Panc1 (cell line): ENCODE measurements around the gene TSSC4. TPM values are rescaled to one million over a fixed set of nuclear protein-coding genes. Genes with fewer than 3 reads are reported as not detected.

Experiments used
- ATAC-seq: fragments of 200-7000 bp; cut with Tn5 transposase; 2 replicates; pipeline ENCODE4 v1.9.1; 2020; ENCODE audit warnings: mild to moderate bottlenecking, moderate library complexity
- BruUV-seq: library from RNA; stranded (reverse); fragments of 400-500 nt; replicated peaks from 2 replicates; lab custom pipeline; 2021; lab: Mats Ljungman, UMichigan
- CTCF ChIA-PET: fragments of 300-600 bp; sonication (Branson Sonifier 250); formaldehyde crosslinking; loops from one replicate; lab custom pipeline; 2022; ENCODE audit warnings: antibody characterized with exemption; lab: Charles Lee
- POLR2A ChIA-PET: fragments of 300-600 bp; sonication (Branson Sonifier 250); formaldehyde crosslinking; loops from one replicate; lab custom pipeline; 2022; ENCODE audit warnings: antibody characterized with exemption; lab: Charles Lee
- DNase-seq: peaks from one replicate; pipeline ENCODE4 v3.0.0-alpha.2; 2010; ENCODE audit warnings: low read depth, low spot score
- H3K27ac ChIP-seq: 2 replicates; pipeline ENCODE4 v1.5.1; 2011; ENCODE audit warnings: mild to moderate bottlenecking, low read length, inconsistent platforms
- H3K27me3 ChIP-seq: fragments of 200-500 bp; sonication (Bioruptor generic); 2 replicates; pipeline ENCODE4 v1.6.0; 2014; ENCODE audit warnings: low read length, inconsistent platforms; ENCODE audit not compliant: control insufficient read depth, insufficient read depth
- H3K36me3 ChIP-seq: fragments of 200-500 bp; sonication (Bioruptor generic); 2 replicates; pipeline ENCODE4 v1.5.1; 2014; ENCODE audit warnings: inconsistent platforms, mild to moderate bottlenecking, low read length, moderate library complexity; ENCODE audit not compliant: control insufficient read depth, insufficient read depth
- H3K4me1 ChIP-seq: 2 replicates; pipeline ENCODE4 v1.5.1; 2011; ENCODE audit warnings: inconsistent platforms, mild to moderate bottlenecking, low read length, moderate library complexity; ENCODE audit not compliant: control insufficient read depth, insufficient read depth
- H3K4me3 ChIP-seq, 2 experiments: 2 replicates each; pipeline ENCODE4 v1.5.1; 2011 to 2012; ENCODE audit warnings: low read depth in 2 of 2, low read length in 2 of 2, mild to moderate bottlenecking in 2 of 2, inconsistent platforms in 1 of 2, moderate library complexity in 1 of 2
- H3K9me3 ChIP-seq: fragments of 200-500 bp; sonication (Bioruptor generic); 2 replicates; pipeline ENCODE4 v1.5.1; 2014; ENCODE audit warnings: low read depth, mild to moderate bottlenecking, inconsistent platforms, low read length, moderate library complexity; ENCODE audit not compliant: control insufficient read depth, insufficient read depth
- POLR2AphosphoS5 ChIP-seq: IDR thresholded peaks from 2 replicates; pipeline ENCODE4 v1.6.1; 2012; ENCODE audit warnings: mild to moderate bottlenecking, low read depth, low read length, moderate library complexity
- SIN3A ChIP-seq: IDR thresholded peaks from 2 replicates; pipeline ENCODE4 v1.6.1; 2012; ENCODE audit warnings: low read depth, mild to moderate bottlenecking, low read length, moderate library complexity, borderline replicate concordance; ENCODE audit not compliant: insufficient read depth
- TCF7L2 ChIP-seq: IDR thresholded peaks from 2 replicates; pipeline ENCODE4 v1.6.1; 2011; ENCODE audit warnings: mild to moderate bottlenecking, low read depth, low read length, inconsistent platforms
- in situ Hi-C: cut with HindIII; loops from 2 replicates; pipeline ENCODE4 v1.10.0; 2016; ENCODE audit warnings: low sequenced_read_pairs, low pct_unique_long_range_greater_than_20kb
- intact Hi-C: fragments of 100-400 bp; cut with micrococcal nuclease; formaldehyde crosslinking; loops from one replicate; pipeline ENCODE4 v1.10.0; 2022; ENCODE audit not compliant: unreplicated experiment
- total RNA-seq: library from RNA; stranded (reverse); gene quantifications from one replicate; pipeline ENCODE4 v1.2.1, GENCODE V29; 2021; ENCODE audit not compliant: unreplicated experiment
- TF ChIP-seq, protein P1 (sequence below): fragments of 450-650 bp; IDR thresholded peaks from 2 replicates; pipeline ENCODE4 v1.5.1; 2017; ENCODE audit warnings: mild to moderate bottlenecking
- TF ChIP-seq, protein P2 (sequence below), 2 experiments: IDR thresholded peaks; 2 replicates each; pipeline ENCODE4 v1.6.1; 2011 to 2012; ENCODE audit warnings: low read depth in 2 of 2, control low read depth in 1 of 2, low read length in 1 of 2, mild to moderate bottlenecking in 1 of 2, moderate library complexity in 1 of 2; ENCODE audit not compliant: insufficient read depth in 1 of 2

The TSSC4 gene
- total RNA-seq, 1 experiment from 2014 or later: 132 TPM

DNA sequence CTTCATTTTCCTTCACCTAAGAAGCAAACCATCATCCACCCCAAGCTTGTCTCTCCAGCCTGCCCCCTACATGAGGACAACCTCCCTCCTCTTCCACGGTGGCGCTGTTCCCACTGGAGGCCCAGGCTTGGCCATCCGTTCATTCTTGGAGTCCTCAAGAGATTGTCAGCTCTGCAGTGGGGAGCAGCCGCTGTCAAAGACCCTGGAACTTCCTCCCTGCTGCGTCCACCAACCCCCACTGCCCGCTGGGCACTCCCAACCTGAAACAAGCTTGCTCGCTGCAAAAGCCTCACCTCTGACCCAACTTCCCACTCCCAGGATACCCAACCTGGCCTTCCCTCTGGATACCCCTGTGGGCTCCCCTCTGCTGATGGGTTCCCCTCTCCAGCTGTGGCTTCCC is 33.8 kb upstream of the TSSC4 start:
- H3K4me3 ChIP-seq: no peak overlapping the region
- BruUV-seq: no TSS peak

DNA sequence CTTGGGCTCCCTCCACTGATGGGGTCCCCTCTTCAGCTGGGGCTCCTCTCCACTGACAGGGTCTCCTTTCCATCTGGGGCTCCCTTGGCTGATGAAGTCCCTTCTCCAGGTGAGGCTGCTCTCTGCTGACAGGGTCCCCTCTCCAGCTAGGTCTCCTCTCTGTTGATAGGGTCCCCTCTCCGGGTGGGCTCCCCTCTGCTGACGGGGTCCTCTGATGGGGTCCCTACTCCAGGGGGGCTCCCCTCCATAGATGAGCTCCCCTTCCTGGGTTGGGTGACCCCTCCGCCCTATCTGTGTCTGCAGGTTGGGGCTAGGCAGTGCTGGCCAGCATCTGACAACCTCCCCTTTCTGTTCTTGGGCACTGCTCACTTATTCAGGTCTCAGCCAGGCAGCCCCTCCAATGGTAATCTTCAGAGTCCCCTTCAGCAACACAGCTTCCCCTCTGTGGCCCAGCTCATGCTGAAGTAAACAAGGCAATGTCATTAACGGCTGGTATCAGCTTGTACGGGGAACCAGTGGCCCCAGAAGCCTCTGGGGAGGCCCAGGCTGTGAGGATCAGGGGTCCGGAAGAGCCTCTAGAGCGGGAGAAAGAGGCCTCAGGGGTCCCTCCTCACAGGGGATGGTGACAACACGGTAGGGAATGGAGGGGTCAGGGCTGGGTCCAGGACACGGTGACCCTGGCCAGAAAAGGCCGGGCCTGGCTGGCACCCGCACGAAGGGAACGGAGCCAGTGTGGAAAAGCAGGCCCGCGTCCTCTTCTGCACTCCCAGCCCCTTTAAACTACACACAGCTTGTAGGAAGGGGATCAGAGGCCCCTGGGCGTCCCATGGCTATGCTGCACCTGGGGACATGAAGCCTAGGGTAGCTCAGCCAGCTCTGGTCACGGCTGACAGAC is 33.0 kb upstream of the TSSC4 start:
- Histone ChIP-seq H3K9me3 (no peaks in the 10 kb centered on the region), H3K36me3 (no peaks in the 10 kb centered on the region), H3K27me3 (no peaks in the 10 kb centered on the region), H3K4me1 (no peaks in the 10 kb centered on the region), H3K27ac (no peak overlapping the region), H3K4me3 (no peak overlapping the region)
- POLR2A ChIA-PET: interaction anchor here (1.5 kb wide), 1 partner anchor 9 kb away, joined by 8 read pairs; the partner anchor contains the start of gene CD81
- DNase-seq (no peak), ATAC-seq (no peak)
- TF ChIP-seq POLR2AphosphoS5: no peak
- TF ChIP-seq, protein P1, sequence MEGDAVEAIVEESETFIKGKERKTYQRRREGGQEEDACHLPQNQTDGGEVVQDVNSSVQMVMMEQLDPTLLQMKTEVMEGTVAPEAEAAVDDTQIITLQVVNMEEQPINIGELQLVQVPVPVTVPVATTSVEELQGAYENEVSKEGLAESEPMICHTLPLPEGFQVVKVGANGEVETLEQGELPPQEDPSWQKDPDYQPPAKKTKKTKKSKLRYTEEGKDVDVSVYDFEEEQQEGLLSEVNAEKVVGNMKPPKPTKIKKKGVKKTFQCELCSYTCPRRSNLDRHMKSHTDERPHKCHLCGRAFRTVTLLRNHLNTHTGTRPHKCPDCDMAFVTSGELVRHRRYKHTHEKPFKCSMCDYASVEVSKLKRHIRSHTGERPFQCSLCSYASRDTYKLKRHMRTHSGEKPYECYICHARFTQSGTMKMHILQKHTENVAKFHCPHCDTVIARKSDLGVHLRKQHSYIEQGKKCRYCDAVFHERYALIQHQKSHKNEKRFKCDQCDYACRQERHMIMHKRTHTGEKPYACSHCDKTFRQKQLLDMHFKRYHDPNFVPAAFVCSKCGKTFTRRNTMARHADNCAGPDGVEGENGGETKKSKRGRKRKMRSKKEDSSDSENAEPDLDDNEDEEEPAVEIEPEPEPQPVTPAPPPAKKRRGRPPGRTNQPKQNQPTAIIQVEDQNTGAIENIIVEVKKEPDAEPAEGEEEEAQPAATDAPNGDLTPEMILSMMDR: no peak
- TF ChIP-seq, protein P2, sequence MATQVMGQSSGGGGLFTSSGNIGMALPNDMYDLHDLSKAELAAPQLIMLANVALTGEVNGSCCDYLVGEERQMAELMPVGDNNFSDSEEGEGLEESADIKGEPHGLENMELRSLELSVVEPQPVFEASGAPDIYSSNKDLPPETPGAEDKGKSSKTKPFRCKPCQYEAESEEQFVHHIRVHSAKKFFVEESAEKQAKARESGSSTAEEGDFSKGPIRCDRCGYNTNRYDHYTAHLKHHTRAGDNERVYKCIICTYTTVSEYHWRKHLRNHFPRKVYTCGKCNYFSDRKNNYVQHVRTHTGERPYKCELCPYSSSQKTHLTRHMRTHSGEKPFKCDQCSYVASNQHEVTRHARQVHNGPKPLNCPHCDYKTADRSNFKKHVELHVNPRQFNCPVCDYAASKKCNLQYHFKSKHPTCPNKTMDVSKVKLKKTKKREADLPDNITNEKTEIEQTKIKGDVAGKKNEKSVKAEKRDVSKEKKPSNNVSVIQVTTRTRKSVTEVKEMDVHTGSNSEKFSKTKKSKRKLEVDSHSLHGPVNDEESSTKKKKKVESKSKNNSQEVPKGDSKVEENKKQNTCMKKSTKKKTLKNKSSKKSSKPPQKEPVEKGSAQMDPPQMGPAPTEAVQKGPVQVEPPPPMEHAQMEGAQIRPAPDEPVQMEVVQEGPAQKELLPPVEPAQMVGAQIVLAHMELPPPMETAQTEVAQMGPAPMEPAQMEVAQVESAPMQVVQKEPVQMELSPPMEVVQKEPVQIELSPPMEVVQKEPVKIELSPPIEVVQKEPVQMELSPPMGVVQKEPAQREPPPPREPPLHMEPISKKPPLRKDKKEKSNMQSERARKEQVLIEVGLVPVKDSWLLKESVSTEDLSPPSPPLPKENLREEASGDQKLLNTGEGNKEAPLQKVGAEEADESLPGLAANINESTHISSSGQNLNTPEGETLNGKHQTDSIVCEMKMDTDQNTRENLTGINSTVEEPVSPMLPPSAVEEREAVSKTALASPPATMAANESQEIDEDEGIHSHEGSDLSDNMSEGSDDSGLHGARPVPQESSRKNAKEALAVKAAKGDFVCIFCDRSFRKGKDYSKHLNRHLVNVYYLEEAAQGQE (IDR thresholded peaks at IDR 0.05; ENCODE audit: insufficient read depth in 1 of 2, low read depth in 2 of 2, low read length in 1 of 2): no peak
- TF ChIP-seq TCF7L2: no peak
- no peak for TF ChIP-seq SIN3A
- CTCF ChIA-PET: interaction anchor here (0.6 kb wide), 3 partner anchors 23 to 62 kb away, joined by 3 read pairs; no protein-coding TSS in a partner anchor
- in situ Hi-C loops (no loop called here), intact Hi-C loops (no loop called here)
- no TSS peak for BruUV-seq

More for the DNA sequence above, 33.8 kb upstream of the TSSC4 start:
- Histone ChIP-seq H3K36me3 (no peaks in the 10 kb centered on the region), H3K4me1 (no peaks in the 10 kb centered on the region), H3K9me3 (no peaks in the 10 kb centered on the region), H3K27me3 (no peaks in the 10 kb centered on the region), H3K27ac (no peak overlapping the region)
- intact Hi-C loops: no loop called here
- in situ Hi-C loops: no loop called here
- DNase-seq (no peak), ATAC-seq (no peak)
- POLR2A ChIA-PET: interaction anchor here (0.6 to 1.5 kb wide), 2 partner anchors 10 to 77 kb away, joined by 3 to 8 read pairs; partner anchors contain the start of gene CD81
- CTCF ChIA-PET: interaction anchor here (0.6 kb wide), 2 partner anchors 50 to 491 kb away, joined by 3 to 8 read pairs; no protein-coding TSS in a partner anchor
- TF ChIP-seq, protein P1: no peak
